NB4 (cell line): Measurements from ENCODE around the gene MYDGF.

Experiments used
- CTCF ChIP-seq: IDR thresholded peaks from one replicate; pipeline ENCODE4 v1.5.1; 2012; ENCODE audit warnings: low read depth, low read length
- MAX ChIP-seq: IDR thresholded peaks from 2 replicates; pipeline ENCODE4 v1.6.1; 2011; ENCODE audit warnings: low read depth, low read length
- POLR2A ChIP-seq: IDR thresholded peaks from 2 replicates; pipeline ENCODE4 v1.6.1; 2011; ENCODE audit warnings: mild to moderate bottlenecking; ENCODE audit not compliant: insufficient read length; ENCODE audit errors: extremely low read depth

GRCh38 chr19:4682417-4683200 is 12.5 kb upstream of the MYDGF start:
- TF ChIP-seq CTCF, result no peak
- no peak for TF ChIP-seq MAX
- TF ChIP-seq POLR2A, result no peak
